Uterus (tissue), 2 donors: ENCODE results near the gene LNP1.

ENCODE experiments used
- POLR2A ChIP-seq, 2 donors: fragments of 450-650 bp; IDR thresholded peaks; one replicate each; pipeline ENCODE4 v1.6.1; 2016; ENCODE audit warnings: antibody characterized with exemption in 2 of 2, mild to moderate bottlenecking in 1 of 2, moderate library complexity in 1 of 2
- TF ChIP-seq, protein P1 (sequence below), 4 experiments: fragments of 200-600 bp in 2 of 4; fragments of 450-650 bp in 2 of 4; sonication (generic) in 2 of 4; IDR thresholded peaks; one replicate each; pipeline ENCODE4 v1.5.1; 2016 to 2019; ENCODE audit warnings: antibody characterized with exemption in 4 of 4, mild to moderate bottlenecking in 2 of 4, moderate library complexity in 1 of 4

DNA sequence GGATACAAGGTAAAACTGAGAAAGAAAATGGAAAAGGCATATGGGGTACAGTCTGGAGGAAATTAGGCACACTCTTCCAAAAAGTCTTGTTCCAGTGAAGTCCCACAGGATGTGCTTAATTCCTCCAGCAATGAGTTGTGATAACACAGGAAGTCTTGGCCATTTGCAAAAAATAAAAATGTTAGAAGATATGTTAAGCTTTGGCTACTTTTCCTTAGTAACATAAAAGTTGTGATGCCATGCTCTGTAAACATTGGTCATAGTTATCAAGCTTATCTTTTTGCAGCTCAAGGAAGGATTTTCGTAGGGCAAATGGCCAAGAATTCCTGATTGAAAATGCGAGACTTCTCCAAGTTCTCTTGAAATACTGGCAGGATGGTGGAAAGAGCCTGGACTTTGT, 26.4 kb downstream of the LNP1 start:
- TF ChIP-seq POLR2A (IDR thresholded peaks at IDR 0.05) = no peak
- TF ChIP-seq, protein P1, sequence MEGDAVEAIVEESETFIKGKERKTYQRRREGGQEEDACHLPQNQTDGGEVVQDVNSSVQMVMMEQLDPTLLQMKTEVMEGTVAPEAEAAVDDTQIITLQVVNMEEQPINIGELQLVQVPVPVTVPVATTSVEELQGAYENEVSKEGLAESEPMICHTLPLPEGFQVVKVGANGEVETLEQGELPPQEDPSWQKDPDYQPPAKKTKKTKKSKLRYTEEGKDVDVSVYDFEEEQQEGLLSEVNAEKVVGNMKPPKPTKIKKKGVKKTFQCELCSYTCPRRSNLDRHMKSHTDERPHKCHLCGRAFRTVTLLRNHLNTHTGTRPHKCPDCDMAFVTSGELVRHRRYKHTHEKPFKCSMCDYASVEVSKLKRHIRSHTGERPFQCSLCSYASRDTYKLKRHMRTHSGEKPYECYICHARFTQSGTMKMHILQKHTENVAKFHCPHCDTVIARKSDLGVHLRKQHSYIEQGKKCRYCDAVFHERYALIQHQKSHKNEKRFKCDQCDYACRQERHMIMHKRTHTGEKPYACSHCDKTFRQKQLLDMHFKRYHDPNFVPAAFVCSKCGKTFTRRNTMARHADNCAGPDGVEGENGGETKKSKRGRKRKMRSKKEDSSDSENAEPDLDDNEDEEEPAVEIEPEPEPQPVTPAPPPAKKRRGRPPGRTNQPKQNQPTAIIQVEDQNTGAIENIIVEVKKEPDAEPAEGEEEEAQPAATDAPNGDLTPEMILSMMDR (IDR thresholded peaks at IDR 0.05) = no peak
